ENCODE results near the gene RPH3AL. TPM values are rescaled to one million over a fixed set of nuclear protein-coding genes. Genes with fewer than 3 reads are reported as not detected.

Gene RPH3AL
- total RNA-seq, 3 donors from 2014 or later (not counting 1 experiment from before 2014, with no cell fraction given), result 7.2 to 9.9 (median 7.9) TPM

GRCh38 chr17:340074-340473 is 12.5 kb downstream of the RPH3AL start:
- Mint-ChIP-seq H3K9me3 (peaks cover 2 to 7% of the 10 kb centered on the region in 2 donors), H3K4me1 (peaks cover 0 to 6% of the 10 kb centered on the region in 2 donors), H3K27me3 (ENCODE audit: low read depth in 2 of 2) (peaks cover 0 to 15% of the 10 kb centered on the region in 2 donors), H3K4me3 (no peak overlapping the region), H3K36me3 (no peaks in the 10 kb centered on the region), H3K27ac (no peak overlapping the region)
- Histone ChIP-seq H3K27me3 (ENCODE audit: control insufficient read depth, insufficient read depth, low read length) (no peaks in the 10 kb centered on the region), H3K27ac (ENCODE audit: low read length) (no peak overlapping the region), H3K36me3 (ENCODE audit: control insufficient read depth, insufficient read depth, low read length) (no peaks in the 10 kb centered on the region), H3K4me1 (ENCODE audit: control insufficient read depth, insufficient read depth, low read length) (peaks cover 5% of the 10 kb centered on the region), H3K4me3 (ENCODE audit: low read length) (no peak overlapping the region), H3K9me3 (ENCODE audit: control insufficient read depth, insufficient read depth, low read length) (no peaks in the 10 kb centered on the region)
- TF ChIP-seq CTCF (IDR thresholded peaks at IDR 0.05), result no peak
- intact Hi-C loops (cut with micrococcal nuclease), result no loop called here
- no peak for DNase-seq
- WGBS (ENCODE audit: insufficient coverage), result 97% methylated on average over 4 of the region's 4 CpGs
- ATAC-seq, result no peak

GRCh38 chr17:339193-340061 is 13.2 kb downstream of the RPH3AL start:
- ATAC-seq, result no peak
- no peaks in the 10 kb centered on the region for H3K36me3 ChIP-seq (ENCODE audit: control insufficient read depth, insufficient read depth, low read length)
- H3K27me3 ChIP-seq (ENCODE audit: control insufficient read depth, insufficient read depth, low read length), result no peaks in the 10 kb centered on the region
- H3K27ac Mint-ChIP-seq, result no peak overlapping the region
- no peak overlapping the region for H3K27ac ChIP-seq (ENCODE audit: low read length)
- 92% methylated on average over 23 of the region's 23 CpGs for WGBS (ENCODE audit: insufficient coverage)
- no peaks in the 10 kb centered on the region for H3K36me3 Mint-ChIP-seq
- no peak overlapping the region for H3K4me3 Mint-ChIP-seq
- H3K4me3 ChIP-seq (ENCODE audit: low read length), result no peak overlapping the region
- H3K9me3 Mint-ChIP-seq, result peaks cover under 1 to 6% of the 10 kb centered on the region in 2 donors
- H3K27me3 Mint-ChIP-seq (ENCODE audit: low read depth in 2 of 2), result peaks cover 0 to 20% of the 10 kb centered on the region in 2 donors
- H3K4me1 Mint-ChIP-seq, result peaks cover 0 to 6% of the 10 kb centered on the region in 2 donors
- no peaks in the 10 kb centered on the region for H3K9me3 ChIP-seq (ENCODE audit: control insufficient read depth, insufficient read depth, low read length)
- H3K4me1 ChIP-seq (ENCODE audit: control insufficient read depth, insufficient read depth, low read length), result peaks cover 5% of the 10 kb centered on the region
- intact Hi-C loops (cut with micrococcal nuclease), result no loop called here
- no peak for DNase-seq
- TF ChIP-seq CTCF (IDR thresholded peaks at IDR 0.05), result no peak

DNA sequence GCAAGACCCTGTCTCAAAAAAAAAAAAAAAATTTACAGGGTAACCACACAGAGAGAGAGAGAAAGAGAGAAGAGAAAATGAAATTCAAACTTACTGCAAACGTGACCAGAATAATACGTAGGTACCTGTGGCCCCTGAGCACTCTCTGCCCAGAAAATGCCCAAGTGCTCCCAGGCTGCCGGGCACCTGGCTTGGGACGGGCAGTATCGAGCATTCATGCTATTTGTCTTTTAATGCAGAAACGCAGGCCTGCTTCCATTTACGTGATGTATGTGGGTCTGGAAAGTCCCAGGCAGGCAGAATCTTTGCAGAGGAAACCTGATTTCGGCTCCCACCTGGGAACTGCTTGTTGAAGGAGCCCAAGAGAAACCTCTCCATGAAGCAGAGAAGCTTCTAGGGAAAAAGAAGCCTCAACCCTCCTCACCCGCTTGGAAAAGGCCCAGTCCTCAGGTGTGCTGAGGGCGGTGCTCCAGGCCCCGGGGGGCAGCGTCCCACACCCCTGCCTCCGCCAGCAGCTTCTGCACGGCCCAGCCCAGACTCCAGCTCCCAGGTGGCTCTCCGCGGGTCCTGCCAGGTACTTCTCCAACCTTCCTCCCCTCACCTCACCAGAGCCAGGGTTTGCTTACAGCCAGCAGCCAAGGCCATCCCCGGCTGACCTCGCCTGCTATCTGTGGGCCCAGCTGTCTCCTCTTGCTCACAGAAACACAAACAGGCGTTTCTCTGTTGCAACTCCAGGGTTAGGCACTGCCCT is 14.0 kb downstream of the RPH3AL start:
- Mint-ChIP-seq H3K4me3 (no peak overlapping the region), H3K27ac (no peak overlapping the region), H3K4me1 (peaks cover 5 to 6% of the 10 kb centered on the region in 2 donors), H3K9me3 (no peaks in the 10 kb centered on the region), H3K27me3 (ENCODE audit: low read depth in 2 of 2) (peaks cover 0 to 17% of the 10 kb centered on the region in 2 donors), H3K36me3 (no peaks in the 10 kb centered on the region)
- Histone ChIP-seq H3K4me1 (ENCODE audit: control insufficient read depth, insufficient read depth, low read length) (peaks cover 5% of the 10 kb centered on the region), H3K27ac (ENCODE audit: low read length) (no peak overlapping the region), H3K4me3 (ENCODE audit: low read length) (no peak overlapping the region), H3K27me3 (ENCODE audit: control insufficient read depth, insufficient read depth, low read length) (no peaks in the 10 kb centered on the region), H3K36me3 (ENCODE audit: control insufficient read depth, insufficient read depth, low read length) (no peaks in the 10 kb centered on the region), H3K9me3 (ENCODE audit: control insufficient read depth, insufficient read depth, low read length) (no peaks in the 10 kb centered on the region)
- intact Hi-C loops (cut with micrococcal nuclease), result no loop called here
- TF ChIP-seq CTCF (IDR thresholded peaks at IDR 0.05), result no peak
- DNase-seq (no peak), ATAC-seq (no peak)
- 91% methylated on average over 19 of the region's 19 CpGs for WGBS (ENCODE audit: insufficient coverage)

All from natural killer cell (primary cell).